ENCODE measurements around the gene ZNF17. TPM values are rescaled to one million over a fixed set of nuclear protein-coding genes. Genes with fewer than 3 reads are reported as not detected.

The ZNF17 gene
- total and polyA plus RNA-seq, 2 experiments from 2014 or later = 2.6 to 10.7 TPM

DNA sequence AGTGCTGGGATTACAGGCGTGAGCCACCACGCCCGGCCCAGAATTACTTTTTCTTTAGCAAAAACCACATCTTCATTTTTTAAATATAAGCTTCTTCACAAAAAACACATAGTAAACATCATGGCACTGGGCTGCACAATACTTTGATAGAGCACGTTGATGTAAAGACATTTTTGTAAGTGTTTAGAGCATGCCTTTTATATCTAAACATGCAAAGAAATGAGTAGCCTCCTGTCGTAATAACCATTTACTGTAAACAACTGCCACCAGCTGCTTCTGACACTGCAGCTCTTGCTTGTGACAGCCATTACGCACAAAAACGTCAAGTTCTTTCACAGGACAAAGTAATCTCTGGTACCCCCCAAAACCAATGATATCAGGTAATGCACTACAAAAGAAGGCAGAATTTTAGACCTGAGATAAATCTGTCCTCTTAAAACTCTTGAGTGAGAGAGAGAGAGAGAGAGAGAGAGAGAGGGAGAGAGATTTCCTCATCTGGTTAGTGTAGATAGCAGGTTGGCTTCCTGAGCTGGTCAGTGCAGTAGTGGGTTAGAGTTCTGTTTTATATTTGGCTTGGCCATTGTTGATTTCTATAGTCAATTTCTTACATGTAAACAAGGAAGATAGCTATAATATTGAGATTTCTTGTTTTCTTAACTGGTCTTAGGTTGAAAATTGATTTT is 28.0 kb upstream of the ZNF17 start:
- H3K4me2 ChIP-seq = no peak overlapping the region
- no peaks in the 10 kb centered on the region for H3K36me3 ChIP-seq (ENCODE audit: insufficient read depth)
- ATAC-seq (no peak), DNase-seq (ENCODE audit: low spot score) (no peak)
- H3K27ac ChIP-seq (ENCODE audit: low read depth) = no peak overlapping the region
- no peaks in the 10 kb centered on the region for H4K20me1 ChIP-seq (replicated peaks; ENCODE audit: insufficient read depth)
- TF ChIP-seq ZNF462 (CRISPR knock-in tag; IDR thresholded peaks at IDR 0.05) = no peak
- no peak for TF ChIP-seq ETS1 (IDR thresholded peaks at IDR 0.05)
- no peak for TF ChIP-seq STAT1 (IDR thresholded peaks at IDR 0.05; ENCODE audit: unreplicated experiment)
- no peak for TF ChIP-seq ZNF114 (CRISPR knock-in tag; IDR thresholded peaks at IDR 0.05)
- no peak for TF ChIP-seq NANOG (IDR thresholded peaks at IDR 0.05; ENCODE audit: borderline replicate concordance)
- no peak for TF ChIP-seq EZH2phosphoT487 (IDR thresholded peaks at IDR 0.05; ENCODE audit: unreplicated experiment)
- TF ChIP-seq JUNB (IDR thresholded peaks at IDR 0.05; ENCODE audit: unreplicated experiment) = no peak
- TF ChIP-seq, protein P1, sequence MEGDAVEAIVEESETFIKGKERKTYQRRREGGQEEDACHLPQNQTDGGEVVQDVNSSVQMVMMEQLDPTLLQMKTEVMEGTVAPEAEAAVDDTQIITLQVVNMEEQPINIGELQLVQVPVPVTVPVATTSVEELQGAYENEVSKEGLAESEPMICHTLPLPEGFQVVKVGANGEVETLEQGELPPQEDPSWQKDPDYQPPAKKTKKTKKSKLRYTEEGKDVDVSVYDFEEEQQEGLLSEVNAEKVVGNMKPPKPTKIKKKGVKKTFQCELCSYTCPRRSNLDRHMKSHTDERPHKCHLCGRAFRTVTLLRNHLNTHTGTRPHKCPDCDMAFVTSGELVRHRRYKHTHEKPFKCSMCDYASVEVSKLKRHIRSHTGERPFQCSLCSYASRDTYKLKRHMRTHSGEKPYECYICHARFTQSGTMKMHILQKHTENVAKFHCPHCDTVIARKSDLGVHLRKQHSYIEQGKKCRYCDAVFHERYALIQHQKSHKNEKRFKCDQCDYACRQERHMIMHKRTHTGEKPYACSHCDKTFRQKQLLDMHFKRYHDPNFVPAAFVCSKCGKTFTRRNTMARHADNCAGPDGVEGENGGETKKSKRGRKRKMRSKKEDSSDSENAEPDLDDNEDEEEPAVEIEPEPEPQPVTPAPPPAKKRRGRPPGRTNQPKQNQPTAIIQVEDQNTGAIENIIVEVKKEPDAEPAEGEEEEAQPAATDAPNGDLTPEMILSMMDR (conservative IDR thresholded peaks at IDR 0.05; ENCODE audit: low read depth in 2 of 2) = no peak
- TF ChIP-seq POLR2AphosphoS5 (IDR thresholded peaks at IDR 0.05; ENCODE audit: low read depth) = no peak
- no peak for TF ChIP-seq ZNF331 (CRISPR knock-in tag; IDR thresholded peaks at IDR 0.05; ENCODE audit: low read depth)
- no peak for TF ChIP-seq EZH2 (IDR thresholded peaks at IDR 0.05; ENCODE audit: low read depth, unreplicated experiment)
- TF ChIP-seq, protein P2, sequence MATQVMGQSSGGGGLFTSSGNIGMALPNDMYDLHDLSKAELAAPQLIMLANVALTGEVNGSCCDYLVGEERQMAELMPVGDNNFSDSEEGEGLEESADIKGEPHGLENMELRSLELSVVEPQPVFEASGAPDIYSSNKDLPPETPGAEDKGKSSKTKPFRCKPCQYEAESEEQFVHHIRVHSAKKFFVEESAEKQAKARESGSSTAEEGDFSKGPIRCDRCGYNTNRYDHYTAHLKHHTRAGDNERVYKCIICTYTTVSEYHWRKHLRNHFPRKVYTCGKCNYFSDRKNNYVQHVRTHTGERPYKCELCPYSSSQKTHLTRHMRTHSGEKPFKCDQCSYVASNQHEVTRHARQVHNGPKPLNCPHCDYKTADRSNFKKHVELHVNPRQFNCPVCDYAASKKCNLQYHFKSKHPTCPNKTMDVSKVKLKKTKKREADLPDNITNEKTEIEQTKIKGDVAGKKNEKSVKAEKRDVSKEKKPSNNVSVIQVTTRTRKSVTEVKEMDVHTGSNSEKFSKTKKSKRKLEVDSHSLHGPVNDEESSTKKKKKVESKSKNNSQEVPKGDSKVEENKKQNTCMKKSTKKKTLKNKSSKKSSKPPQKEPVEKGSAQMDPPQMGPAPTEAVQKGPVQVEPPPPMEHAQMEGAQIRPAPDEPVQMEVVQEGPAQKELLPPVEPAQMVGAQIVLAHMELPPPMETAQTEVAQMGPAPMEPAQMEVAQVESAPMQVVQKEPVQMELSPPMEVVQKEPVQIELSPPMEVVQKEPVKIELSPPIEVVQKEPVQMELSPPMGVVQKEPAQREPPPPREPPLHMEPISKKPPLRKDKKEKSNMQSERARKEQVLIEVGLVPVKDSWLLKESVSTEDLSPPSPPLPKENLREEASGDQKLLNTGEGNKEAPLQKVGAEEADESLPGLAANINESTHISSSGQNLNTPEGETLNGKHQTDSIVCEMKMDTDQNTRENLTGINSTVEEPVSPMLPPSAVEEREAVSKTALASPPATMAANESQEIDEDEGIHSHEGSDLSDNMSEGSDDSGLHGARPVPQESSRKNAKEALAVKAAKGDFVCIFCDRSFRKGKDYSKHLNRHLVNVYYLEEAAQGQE (IDR thresholded peaks at IDR 0.05; ENCODE audit: unreplicated experiment) = no peak
- TF ChIP-seq CREB1 (CRISPR knock-in tag; IDR thresholded peaks at IDR 0.05; ENCODE audit: low read depth) = no peak
- Mint-ChIP-seq H3K36me3 (ENCODE audit: low read depth) (peaks cover 17% of the 10 kb centered on the region), H3K4me3 (no peak overlapping the region), H3K9me3 (peaks cover 9% of the 10 kb centered on the region; the same call in 2 of the 3 replicates), H3K27me3 (ENCODE audit: insufficient read depth, low read depth, poor library complexity) (peaks cover 2% of the 10 kb centered on the region), H3K4me1 (no peaks in the 10 kb centered on the region), H3K27ac (no peak overlapping the region)
- no peaks in the 10 kb centered on the region for H3F3A ChIP-seq (replicated peaks; ENCODE audit: low read depth)
- no peaks in the 10 kb centered on the region for H3K9me2 ChIP-seq (ENCODE audit: insufficient read depth)
- no peaks in the 10 kb centered on the region for H3K79me2 ChIP-seq (replicated peaks; ENCODE audit: insufficient read depth)
- H3K4me3 ChIP-seq = no peak overlapping the region
- H3K27me3 ChIP-seq (ENCODE audit: insufficient read depth) = peaks cover 5% of the 10 kb centered on the region; the same call in 1 of the 2 replicates
- no peak overlapping the region for H2AFZ ChIP-seq
- no peaks in the 10 kb centered on the region for H3K4me1 ChIP-seq (ENCODE audit: insufficient read depth)

All from GM23338 (cell line).